K562 (cell line): ENCODE results near the gene SYVN1. TPM values are rescaled to one million over a fixed set of nuclear protein-coding genes. Genes with fewer than 3 reads are reported as not detected.

Experiments used
- HDGF ChIP-seq: fragments of 450-650 bp; IDR thresholded peaks from 2 replicates; pipeline ENCODE4 v1.6.1; 2016
- SMAD2 ChIP-seq: fragments of 150-350 bp; IDR thresholded peaks from 2 replicates; pipeline ENCODE4 v1.6.1; 2014; ENCODE audit warnings: low read depth, mild to moderate bottlenecking, low read length
- ZFPM2 ChIP-seq: fragments of 250-450 bp; sonication (Bioruptor Pico); IDR thresholded peaks from 2 replicates; pipeline ENCODE4 v1.5.1; 2022; ENCODE audit warnings: mild to moderate bottlenecking
- ZFX ChIP-seq: sonication (generic); formaldehyde crosslinking; IDR thresholded peaks from 2 replicates; pipeline ENCODE4 v1.8.0; 2022; ENCODE audit warnings: mild to moderate bottlenecking, missing genetic modification reagents, moderate library complexity
- ZNF133 ChIP-seq: fragments of 250-450 bp; sonication (Bioruptor Pico); IDR thresholded peaks from 2 replicates; pipeline ENCODE4 v1.4.0; 2020; ENCODE audit warnings: mild to moderate bottlenecking
- ZNF316 ChIP-seq: fragments of 450-650 bp; IDR thresholded peaks from 2 replicates; pipeline ENCODE4 v1.6.1; 2016
- ZNF707 ChIP-seq: fragments of 250-450 bp; sonication (Bioruptor Pico); conservative IDR thresholded peaks from 2 replicates; pipeline ENCODE4 v1.8.0; 2022; ENCODE audit warnings: inconsistent platforms, mild to moderate bottlenecking, moderate library complexity
- polyA plus RNA-seq, 8 experiments: library from polyadenylated mRNA; depleted of rRNA in 4 of 8; stranded (reverse) in 5 of 8; unstranded in 3 of 8; fragments of >200 nt; fragmentation: Nextera tagmentation in 2 of 8; fragmentation: Illumina TruSeq in 1 of 8; extraction: Ambion mirVana in 2 of 8; extraction: Trizol in 1 of 8; gene quantifications; 2 replicates each; pipeline versions ENCODE4 v1.2.1 to v1.2.3, GENCODE V29; 2011 to 2014; ENCODE audit warnings: inconsistent platforms in 1 of 8, missing spikeins in 1 of 8
- total RNA-seq, 7 experiments: library from RNA; depleted of rRNA in 6 of 7; stranded (reverse); fragments of >200 nt in 6 of 7; fragmentation: Illumina TruSeq in 2 of 7; extraction: Trizol in 2 of 7; gene quantifications; 2 replicates each; pipeline versions ENCODE4 v1.2.1 to v1.2.3, GENCODE V29; 2011 to 2021; ENCODE audit warnings: low replicate concordance in 1 of 7
- TF ChIP-seq, protein P1 (sequence below): sonication (generic); formaldehyde crosslinking; IDR thresholded peaks from 2 replicates; pipeline ENCODE4 v1.8.0; 2022; ENCODE audit warnings: mild to moderate bottlenecking, low read depth, missing genetic modification reagents
- TF ChIP-seq, protein P2 (sequence below): fragments of 200-400 bp; formaldehyde crosslinking; IDR thresholded peaks from 2 replicates; pipeline ENCODE4 v1.6.1; 2017; ENCODE audit warnings: mild to moderate bottlenecking, low read depth, low read length, moderate library complexity
- TF ChIP-seq, protein P3 (sequence below): fragments of 450-650 bp; IDR thresholded peaks from 2 replicates; pipeline ENCODE4 v1.6.1; 2014; ENCODE audit warnings: low read depth, mild to moderate bottlenecking, moderate library complexity, borderline replicate concordance
- TF ChIP-seq, protein P4 (sequence below): sonication (generic); formaldehyde crosslinking; IDR thresholded peaks from 2 replicates; pipeline ENCODE4 v1.8.1; 2022; ENCODE audit warnings: missing genetic modification reagents
- TF ChIP-seq, protein P5 (sequence below): fragments of 450-650 bp; formaldehyde crosslinking; conservative IDR thresholded peaks from 2 replicates; pipeline ENCODE4 v1.4.0; 2022; ENCODE audit warnings: mild to moderate bottlenecking, missing genetic modification characterization
- TF ChIP-seq, protein P6 (sequence below): fragments of 250-450 bp; sonication (Bioruptor Pico); IDR thresholded peaks from 2 replicates; pipeline ENCODE4 v1.9.0; 2021; ENCODE audit warnings: mild to moderate bottlenecking, inconsistent platforms
- TF ChIP-seq, protein P7 (sequence below): fragments of 250-450 bp; sonication (Bioruptor Pico); IDR thresholded peaks from 2 replicates; pipeline ENCODE4 v1.5.0; 2021; ENCODE audit warnings: mild to moderate bottlenecking, borderline replicate concordance

The SYVN1 gene
- total and polyA plus RNA-seq, 9 of the 15 experiments (the other 6 are each of a cell fraction or from before 2014, with no cell fraction given), result 0.41 to 47.4 (median 9.9) TPM

DNA sequence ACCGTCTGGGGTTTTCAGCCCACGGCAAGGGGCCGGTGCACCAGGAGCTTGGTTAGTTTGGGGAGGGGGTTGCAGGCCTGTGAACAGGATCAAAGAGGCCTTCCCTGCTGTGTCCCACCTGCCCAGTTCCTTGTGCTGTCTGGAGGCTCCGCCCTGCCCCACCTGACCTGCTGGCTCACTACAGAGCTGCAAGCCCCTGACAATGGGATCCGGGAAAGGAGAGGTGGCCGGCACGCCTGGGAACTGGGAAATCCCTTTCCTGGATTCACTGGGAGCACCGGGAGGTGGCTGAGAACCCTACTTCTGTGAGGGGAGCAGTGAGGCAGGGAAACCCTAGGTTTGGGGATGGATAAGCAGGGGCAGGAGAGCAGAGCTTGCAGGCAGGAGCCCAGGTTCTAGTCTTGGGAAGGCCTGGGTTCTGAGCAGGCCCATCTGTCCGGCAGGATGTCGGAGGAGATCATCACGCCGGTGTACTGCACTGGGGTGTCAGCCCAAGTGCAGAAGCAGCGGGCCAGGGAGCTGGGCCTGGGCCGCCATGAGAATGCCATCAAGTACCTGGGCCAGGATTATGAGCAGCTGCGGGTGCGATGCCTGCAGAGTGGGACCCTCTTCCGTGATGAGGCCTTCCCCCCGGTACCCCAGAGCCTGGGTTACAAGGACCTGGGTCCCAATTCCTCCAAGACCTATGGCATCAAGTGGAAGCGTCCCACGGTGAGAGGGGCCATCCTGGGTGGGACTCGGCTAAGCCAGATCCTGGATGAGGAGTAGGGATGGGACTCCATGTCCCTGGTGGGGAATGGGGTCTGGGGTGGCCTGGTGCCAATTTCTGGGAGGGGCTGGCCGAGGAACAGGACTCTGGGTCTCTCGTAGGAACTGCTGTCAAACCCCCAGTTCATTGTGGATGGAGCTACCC lies 48.2 kb upstream of the SYVN1 start (continued):
- TF ChIP-seq, protein P1, sequence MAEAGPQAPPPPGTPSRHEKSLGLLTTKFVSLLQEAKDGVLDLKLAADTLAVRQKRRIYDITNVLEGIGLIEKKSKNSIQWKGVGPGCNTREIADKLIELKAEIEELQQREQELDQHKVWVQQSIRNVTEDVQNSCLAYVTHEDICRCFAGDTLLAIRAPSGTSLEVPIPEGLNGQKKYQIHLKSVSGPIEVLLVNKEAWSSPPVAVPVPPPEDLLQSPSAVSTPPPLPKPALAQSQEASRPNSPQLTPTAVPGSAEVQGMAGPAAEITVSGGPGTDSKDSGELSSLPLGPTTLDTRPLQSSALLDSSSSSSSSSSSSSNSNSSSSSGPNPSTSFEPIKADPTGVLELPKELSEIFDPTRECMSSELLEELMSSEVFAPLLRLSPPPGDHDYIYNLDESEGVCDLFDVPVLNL, result no peak
- TF ChIP-seq ZNF316, result no peak
- no peak for TF ChIP-seq SMAD2
- TF ChIP-seq, protein P2, sequence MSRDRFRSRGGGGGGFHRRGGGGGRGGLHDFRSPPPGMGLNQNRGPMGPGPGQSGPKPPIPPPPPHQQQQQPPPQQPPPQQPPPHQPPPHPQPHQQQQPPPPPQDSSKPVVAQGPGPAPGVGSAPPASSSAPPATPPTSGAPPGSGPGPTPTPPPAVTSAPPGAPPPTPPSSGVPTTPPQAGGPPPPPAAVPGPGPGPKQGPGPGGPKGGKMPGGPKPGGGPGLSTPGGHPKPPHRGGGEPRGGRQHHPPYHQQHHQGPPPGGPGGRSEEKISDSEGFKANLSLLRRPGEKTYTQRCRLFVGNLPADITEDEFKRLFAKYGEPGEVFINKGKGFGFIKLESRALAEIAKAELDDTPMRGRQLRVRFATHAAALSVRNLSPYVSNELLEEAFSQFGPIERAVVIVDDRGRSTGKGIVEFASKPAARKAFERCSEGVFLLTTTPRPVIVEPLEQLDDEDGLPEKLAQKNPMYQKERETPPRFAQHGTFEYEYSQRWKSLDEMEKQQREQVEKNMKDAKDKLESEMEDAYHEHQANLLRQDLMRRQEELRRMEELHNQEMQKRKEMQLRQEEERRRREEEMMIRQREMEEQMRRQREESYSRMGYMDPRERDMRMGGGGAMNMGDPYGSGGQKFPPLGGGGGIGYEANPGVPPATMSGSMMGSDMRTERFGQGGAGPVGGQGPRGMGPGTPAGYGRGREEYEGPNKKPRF, result no peak
- TF ChIP-seq, protein P3, sequence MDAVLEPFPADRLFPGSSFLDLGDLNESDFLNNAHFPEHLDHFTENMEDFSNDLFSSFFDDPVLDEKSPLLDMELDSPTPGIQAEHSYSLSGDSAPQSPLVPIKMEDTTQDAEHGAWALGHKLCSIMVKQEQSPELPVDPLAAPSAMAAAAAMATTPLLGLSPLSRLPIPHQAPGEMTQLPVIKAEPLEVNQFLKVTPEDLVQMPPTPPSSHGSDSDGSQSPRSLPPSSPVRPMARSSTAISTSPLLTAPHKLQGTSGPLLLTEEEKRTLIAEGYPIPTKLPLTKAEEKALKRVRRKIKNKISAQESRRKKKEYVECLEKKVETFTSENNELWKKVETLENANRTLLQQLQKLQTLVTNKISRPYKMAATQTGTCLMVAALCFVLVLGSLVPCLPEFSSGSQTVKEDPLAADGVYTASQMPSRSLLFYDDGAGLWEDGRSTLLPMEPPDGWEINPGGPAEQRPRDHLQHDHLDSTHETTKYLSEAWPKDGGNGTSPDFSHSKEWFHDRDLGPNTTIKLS, result no peak
- TF ChIP-seq, protein P4, sequence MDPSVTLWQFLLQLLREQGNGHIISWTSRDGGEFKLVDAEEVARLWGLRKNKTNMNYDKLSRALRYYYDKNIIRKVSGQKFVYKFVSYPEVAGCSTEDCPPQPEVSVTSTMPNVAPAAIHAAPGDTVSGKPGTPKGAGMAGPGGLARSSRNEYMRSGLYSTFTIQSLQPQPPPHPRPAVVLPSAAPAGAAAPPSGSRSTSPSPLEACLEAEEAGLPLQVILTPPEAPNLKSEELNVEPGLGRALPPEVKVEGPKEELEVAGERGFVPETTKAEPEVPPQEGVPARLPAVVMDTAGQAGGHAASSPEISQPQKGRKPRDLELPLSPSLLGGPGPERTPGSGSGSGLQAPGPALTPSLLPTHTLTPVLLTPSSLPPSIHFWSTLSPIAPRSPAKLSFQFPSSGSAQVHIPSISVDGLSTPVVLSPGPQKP (CRISPR knock-in tag), result no peak
- TF ChIP-seq, protein P5, sequence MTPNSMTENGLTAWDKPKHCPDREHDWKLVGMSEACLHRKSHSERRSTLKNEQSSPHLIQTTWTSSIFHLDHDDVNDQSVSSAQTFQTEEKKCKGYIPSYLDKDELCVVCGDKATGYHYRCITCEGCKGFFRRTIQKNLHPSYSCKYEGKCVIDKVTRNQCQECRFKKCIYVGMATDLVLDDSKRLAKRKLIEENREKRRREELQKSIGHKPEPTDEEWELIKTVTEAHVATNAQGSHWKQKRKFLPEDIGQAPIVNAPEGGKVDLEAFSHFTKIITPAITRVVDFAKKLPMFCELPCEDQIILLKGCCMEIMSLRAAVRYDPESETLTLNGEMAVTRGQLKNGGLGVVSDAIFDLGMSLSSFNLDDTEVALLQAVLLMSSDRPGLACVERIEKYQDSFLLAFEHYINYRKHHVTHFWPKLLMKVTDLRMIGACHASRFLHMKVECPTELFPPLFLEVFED (CRISPR knock-in tag), result no peak
- no peak for TF ChIP-seq ZNF707 (CRISPR knock-in tag)
- peak; percentile 54 for TF ChIP-seq ZFX (CRISPR knock-in tag)
- TF ChIP-seq, protein P6, sequence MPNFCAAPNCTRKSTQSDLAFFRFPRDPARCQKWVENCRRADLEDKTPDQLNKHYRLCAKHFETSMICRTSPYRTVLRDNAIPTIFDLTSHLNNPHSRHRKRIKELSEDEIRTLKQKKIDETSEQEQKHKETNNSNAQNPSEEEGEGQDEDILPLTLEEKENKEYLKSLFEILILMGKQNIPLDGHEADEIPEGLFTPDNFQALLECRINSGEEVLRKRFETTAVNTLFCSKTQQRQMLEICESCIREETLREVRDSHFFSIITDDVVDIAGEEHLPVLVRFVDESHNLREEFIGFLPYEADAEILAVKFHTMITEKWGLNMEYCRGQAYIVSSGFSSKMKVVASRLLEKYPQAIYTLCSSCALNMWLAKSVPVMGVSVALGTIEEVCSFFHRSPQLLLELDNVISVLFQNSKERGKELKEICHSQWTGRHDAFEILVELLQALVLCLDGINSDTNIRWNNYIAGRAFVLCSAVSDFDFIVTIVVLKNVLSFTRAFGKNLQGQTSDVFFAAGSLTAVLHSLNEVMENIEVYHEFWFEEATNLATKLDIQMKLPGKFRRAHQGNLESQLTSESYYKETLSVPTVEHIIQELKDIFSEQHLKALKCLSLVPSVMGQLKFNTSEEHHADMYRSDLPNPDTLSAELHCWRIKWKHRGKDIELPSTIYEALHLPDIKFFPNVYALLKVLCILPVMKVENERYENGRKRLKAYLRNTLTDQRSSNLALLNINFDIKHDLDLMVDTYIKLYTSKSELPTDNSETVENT (CRISPR knock-in tag), result no peak
- TF ChIP-seq ZFPM2 (CRISPR knock-in tag), result no peak
- no peak for TF ChIP-seq HDGF
- TF ChIP-seq, protein P7, sequence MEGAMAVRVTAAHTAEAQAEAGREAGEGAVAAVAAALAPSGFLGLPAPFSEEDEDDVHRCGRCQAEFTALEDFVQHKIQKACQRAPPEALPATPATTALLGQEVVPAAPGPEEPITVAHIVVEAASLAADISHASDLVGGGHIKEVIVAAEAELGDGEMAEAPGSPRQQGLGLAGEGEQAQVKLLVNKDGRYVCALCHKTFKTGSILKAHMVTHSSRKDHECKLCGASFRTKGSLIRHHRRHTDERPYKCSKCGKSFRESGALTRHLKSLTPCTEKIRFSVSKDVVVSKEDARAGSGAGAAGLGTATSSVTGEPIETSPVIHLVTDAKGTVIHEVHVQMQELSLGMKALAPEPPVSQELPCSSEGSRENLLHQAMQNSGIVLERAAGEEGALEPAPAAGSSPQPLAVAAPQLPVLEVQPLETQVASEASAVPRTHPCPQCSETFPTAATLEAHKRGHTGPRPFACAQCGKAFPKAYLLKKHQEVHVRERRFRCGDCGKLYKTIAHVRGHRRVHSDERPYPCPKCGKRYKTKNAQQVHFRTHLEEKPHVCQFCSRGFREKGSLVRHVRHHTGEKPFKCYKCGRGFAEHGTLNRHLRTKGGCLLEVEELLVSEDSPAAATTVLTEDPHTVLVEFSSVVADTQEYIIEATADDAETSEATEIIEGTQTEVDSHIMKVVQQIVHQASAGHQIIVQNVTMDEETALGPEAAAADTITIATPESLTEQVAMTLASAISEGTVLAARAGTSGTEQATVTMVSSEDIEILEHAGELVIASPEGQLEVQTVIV (CRISPR knock-in tag), result no peak
- no peak for TF ChIP-seq ZNF133 (CRISPR knock-in tag)
